NK-92 (cell line): ENCODE data around the gene VWA3A.
"Not testable (repeated sequence)": the region's sequence is repeated elsewhere in the genome, so short reads cannot be mapped to it uniquely, and the experiment has no call there.

ENCODE experiments used
- DNase-seq: peaks from one replicate; lab custom pipeline; 2025; ENCODE audit not compliant: unreplicated experiment; lab: John Stamatoyannopoulos, UW

The VWA3A gene

GRCh38 chr16:22181843-22182242 lies 89.5 kb downstream of the VWA3A start:
- no peak for DNase-seq

GRCh38 chr16:22183335-22183734 lies 91.0 kb downstream of the VWA3A start:
- DNase-seq, result no peak

DNA sequence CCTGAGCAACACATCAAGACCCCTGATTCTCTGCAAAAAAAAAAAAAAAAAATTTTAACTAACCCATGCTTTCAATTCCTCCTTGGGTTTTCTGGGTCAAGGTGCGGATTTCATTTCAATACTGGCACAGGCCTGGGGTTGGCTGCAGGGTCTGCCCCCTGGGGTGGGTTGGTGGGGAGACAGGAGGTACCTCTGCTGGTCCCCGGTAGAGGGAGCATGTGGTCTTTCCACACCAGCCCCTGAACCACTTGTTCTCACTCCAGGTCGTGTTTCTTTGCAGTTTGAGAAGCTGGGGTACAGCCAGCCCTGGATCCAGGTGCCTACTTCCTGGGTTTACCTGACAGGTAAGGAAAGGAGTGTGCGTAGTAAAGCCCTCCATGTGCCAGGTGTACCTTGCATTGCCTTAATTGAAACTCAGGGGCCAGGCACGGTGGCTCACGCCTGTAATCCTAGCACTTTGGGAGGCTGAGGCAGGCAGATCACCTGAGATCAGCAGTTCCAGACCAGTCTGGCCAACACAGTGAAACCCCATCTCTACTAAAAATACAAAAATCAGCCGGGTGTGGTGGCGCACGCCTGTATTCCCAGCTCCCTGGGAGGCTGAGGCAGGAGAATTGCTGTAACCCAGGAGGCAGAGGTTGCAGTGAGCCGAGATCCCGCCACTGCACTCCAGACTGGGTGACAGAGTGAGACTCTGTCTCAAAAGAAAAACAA lies 91.7 kb downstream of the VWA3A start:
- DNase-seq, result no peak

DNA sequence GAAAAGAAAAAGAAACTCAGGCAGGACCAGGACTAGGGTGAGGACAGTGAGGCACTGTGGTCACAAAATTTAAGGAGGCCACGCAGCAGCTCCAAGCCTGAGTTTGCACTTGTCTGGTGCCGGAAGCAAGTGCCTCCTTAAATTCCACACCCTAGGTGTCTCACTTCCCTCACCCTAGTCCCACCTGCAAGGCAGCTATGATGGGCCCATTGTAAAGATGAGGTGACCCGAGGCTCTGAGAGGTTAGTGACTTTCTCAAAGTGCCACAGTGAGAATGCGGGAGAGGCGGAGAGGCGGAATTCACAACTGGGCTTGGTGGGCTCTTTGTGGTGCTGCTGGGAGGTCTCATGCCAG lies 92.3 kb downstream of the VWA3A start:
- DNase-seq, result no peak

GRCh38 chr16:22186517-22186916 lies 94.2 kb downstream of the VWA3A start:
- no peak for DNase-seq

GRCh38 chr16:22188267-22188594 lies 95.9 kb downstream of the VWA3A start:
- no peak for DNase-seq

DNA sequence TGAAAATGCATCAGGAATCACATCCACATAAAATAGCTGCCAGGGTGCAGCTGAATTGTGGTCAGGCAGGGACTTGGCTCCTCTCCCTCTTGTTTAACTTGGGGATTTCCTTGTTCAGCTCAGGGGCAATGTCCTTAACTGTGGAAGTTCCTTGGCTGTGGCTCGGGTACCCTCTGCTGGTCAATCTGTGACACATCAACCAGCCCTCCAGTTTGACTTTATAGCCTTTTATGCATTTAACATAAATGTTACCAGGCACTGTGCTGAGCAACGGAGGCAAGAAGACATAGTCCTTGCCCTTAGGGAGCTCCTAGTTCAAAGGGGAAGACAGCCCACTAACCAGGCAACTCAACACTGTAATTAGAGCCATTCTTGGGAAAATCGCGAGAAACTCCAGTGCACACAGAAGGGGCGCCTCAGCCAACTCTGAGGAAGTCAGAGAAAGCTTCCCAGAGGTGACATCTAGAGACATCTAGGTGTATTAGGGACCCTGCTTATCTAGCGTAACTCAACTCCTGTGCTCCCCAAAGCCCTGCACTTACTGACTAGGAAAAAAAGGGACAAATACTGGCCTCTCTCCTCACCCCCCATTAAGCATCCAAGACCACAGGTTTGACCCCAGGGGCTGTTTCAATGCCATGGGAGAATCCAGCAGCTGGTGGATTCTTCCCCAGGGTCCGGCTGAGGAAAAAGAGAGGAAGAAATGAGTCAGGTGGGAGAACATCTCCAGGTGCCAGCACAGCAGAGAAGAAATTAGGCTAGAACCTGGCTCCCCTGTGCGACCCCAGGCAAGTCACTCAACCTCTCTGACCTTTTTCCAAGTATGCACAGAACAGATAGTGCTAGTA lies 96.5 kb downstream of the VWA3A start:
- DNase-seq, result peak; percentile 17

DNA sequence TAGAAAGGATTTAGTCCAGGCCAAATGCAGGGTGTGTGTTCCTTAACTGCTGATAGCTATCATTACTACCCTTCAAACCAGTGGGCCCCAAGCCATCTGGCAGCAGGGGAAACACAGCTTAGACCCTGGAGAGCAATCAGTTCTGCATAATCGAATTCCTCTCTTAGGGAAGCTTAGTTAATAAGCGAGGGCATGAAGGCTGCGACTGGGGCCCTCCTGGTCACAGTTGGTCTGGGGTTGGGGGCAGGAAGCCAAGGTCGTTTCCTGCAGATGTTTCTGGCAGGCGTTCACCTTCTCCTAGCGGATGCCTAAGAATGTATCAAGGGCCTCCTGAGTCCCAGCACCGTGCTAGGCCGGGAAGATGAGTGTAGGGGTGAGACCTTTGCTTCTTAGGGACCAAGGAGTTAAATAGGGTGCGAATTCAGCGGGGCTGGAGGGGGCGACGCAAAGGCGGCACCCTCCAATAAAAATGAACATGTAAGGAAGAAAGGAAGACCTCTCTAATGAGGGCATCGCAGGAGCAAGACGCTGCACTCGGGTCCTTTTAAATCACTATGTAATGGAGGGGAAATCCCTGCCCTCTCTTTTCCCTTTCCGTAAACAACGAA lies 97.2 kb downstream of the VWA3A start:
- DNase-seq, result no peak

GRCh38 chr16:22190081-22190775 lies 97.9 kb downstream of the VWA3A start:
- peak; percentile 64 for DNase-seq

- DNase-seq, result peak; percentile 98
Measured at GRCh38 chr16:22190776-22191531, 98.6 kb downstream of the VWA3A start.

- DNase-seq, result no peak
Measured at GRCh38 chr16:22191532-22192260, 99.4 kb downstream of the VWA3A start.

- DNase-seq, result peak; percentile 23
Measured at GRCh38 chr16:22192261-22193062, 100.1 kb downstream of the VWA3A start.

GRCh38 chr16:22193063-22193411 lies 100.7 kb downstream of the VWA3A start:
- DNase-seq, result no peak

- no peak for DNase-seq
Measured at GRCh38 chr16:22194707-22195444, 102.5 kb downstream of the VWA3A start.

DNA sequence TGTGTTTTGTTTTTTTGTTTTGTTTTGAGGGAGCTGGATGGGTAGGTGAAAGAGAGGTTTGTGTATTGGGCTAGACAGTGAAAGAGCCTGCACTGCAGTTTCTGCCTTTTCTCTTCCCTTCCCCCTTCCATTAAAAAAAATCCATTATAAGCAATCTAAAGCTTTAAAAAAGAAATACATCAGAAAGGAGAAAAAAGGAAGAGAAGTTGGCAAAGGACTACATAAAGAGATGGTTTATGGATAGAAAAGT lies 103.0 kb downstream of the VWA3A start:
- DNase-seq, result no peak

DNA sequence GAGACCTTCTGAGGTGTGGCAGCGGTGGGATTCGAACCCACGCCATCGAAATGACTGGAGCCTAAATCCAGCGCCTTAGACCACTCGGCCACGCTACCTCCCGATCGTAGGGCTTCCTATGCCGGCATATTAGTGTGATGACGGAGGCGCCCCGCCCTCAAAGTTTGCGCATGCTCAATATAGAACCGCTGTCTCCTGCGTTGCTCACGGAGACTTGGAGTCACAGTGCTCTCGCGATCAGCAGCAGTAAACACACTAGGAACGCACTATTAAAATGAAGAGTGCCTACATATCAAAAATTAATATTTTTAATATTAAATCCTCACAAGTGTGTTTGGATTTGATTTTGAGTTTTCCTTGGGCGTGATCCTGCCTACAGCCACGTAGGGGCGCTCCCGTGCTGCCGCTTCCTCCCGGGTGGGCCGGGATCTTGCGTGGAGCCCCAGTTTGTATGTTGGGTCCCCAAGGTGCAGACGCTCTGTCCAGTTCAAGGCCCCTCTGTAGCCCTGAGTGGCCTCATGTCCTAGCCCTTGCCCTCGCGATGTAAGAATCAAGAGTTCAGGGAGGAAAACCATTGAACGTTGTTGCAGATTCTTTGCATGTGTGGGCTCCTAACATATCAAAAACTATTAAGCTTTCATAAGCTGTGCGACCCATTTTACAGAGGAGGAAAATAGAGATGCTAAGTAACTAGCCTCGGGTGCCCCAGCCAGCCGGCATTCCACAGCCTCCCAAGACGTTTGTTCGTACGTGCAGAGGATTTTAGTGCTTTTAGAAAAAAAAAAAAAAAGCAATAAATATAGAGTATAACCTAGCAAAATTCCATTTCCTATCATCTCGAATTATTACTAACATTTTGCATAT lies 103.6 kb downstream of the VWA3A start:
- DNase-seq, result peak; percentile 12

DNA sequence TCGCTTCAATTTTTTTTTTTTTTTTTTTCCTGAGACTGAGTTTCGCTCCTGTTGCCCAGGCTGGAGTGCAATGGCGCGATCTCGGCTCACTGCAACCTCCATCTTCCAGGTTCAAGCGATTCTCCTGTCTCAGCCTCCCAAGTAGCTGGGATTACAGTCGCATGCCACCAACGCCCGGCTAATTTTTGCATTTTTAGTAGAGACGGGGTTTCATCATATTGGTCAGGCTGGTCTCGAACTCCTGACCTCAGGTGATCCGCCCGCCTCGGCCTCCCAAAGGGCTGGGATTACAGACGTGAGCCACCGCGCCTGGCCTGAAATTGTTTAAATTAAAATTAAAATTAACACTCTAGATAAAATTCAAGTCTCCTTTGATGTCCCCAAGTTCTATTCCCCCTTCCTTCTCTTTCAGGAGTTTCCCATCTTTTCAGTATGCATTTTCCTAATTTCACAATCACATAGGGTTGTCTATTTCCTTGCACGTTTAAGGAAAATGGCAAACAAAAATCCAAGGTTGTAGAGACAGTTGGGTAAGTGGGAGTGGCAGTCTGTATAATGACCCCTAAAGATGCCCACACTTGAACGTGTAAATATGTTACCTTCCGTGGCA lies 104.3 kb downstream of the VWA3A start:
- not testable (repeated sequence) for DNase-seq
